SW 1271 (cell line): ENCODE results near the gene LRRC8A.
"Not testable (repeated sequence)": the region's sequence is repeated elsewhere in the genome, so short reads cannot be mapped to it uniquely, and the experiment has no call there.

Experiments used
- DNase-seq, 2 experiments: peaks; one replicate each; lab custom pipeline; 2025; lab: John Stamatoyannopoulos, UW

Gene LRRC8A

GRCh38 chr9:128921881-128922763, 40.2 kb downstream of the LRRC8A start:
- no peak for DNase-seq

- no peak for DNase-seq
Observed at GRCh38 chr9:128923493-128923883, 41.6 kb downstream of the LRRC8A start.

GRCh38 chr9:128927731-128928411, 45.9 kb downstream of the LRRC8A start:
- DNase-seq = peak in 1 of 2 experiments; percentile 64

- DNase-seq = no peak
Observed at GRCh38 chr9:128928624-128929023, 46.7 kb downstream of the LRRC8A start.

- DNase-seq = no peak
Observed at GRCh38 chr9:128929560-128929959, 47.6 kb downstream of the LRRC8A start.

GRCh38 chr9:128933731-128934130, 51.8 kb downstream of the LRRC8A start:
- DNase-seq = no peak

GRCh38 chr9:128936171-128936865, 54.4 kb downstream of the LRRC8A start:
- DNase-seq = no peak

GRCh38 chr9:128937310-128938165, 55.6 kb downstream of the LRRC8A start:
- DNase-seq = no peak

- DNase-seq = no peak
Observed at GRCh38 chr9:128940271-128940921, 58.5 kb downstream of the LRRC8A start.

GRCh38 chr9:128940946-128941755, 59.2 kb downstream of the LRRC8A start:
- no peak for DNase-seq

- no peak for DNase-seq
Observed at GRCh38 chr9:128943832-128944620, 62.1 kb downstream of the LRRC8A start.

- not testable (repeated sequence) for DNase-seq
Observed at GRCh38 chr9:128944966-128945365, 63.0 kb downstream of the LRRC8A start.

- no peak for DNase-seq
Observed at GRCh38 chr9:128945798-128946501, 64.0 kb downstream of the LRRC8A start.

GRCh38 chr9:128946571-128947276, 64.8 kb downstream of the LRRC8A start:
- DNase-seq = peak in 1 of 2 experiments; percentile 46

- DNase-seq = no peak
Observed at GRCh38 chr9:128947277-128947526, 65.3 kb downstream of the LRRC8A start.

- DNase-seq = peak; percentile 83 to 86
Observed at GRCh38 chr9:128947527-128948301, 65.8 kb downstream of the LRRC8A start, which contains the start of the genes DOLK and NUP188. TSS of gene DOLK (minus strand) at chr9:128947603. CDS start at chr9:128947303, 300 bp downstream. TSS of gene NUP188 (plus strand) at chr9:128947699. CDS start at chr9:128947720, 21 bp downstream.

- DNase-seq = not testable (repeated sequence)
Observed at GRCh38 chr9:128961403-128961802, 79.5 kb downstream of the LRRC8A start.
